Caco-2 (cell line): Measurements from ENCODE around the gene REP15. TPM values are rescaled to one million over a fixed set of nuclear protein-coding genes. Genes with fewer than 3 reads are reported as not detected.
"Not testable (repeated sequence)": the region's sequence is repeated elsewhere in the genome, so short reads cannot be mapped to it uniquely, and the experiment has no call there.

Experiments
- BruUV-seq: library from RNA; stranded (reverse); fragments of 400-500 nt; replicated peaks from 2 replicates; lab custom pipeline; 2021; lab: Mats Ljungman, UMichigan
- CTCF ChIA-PET: fragments of 300-600 bp; sonication (Branson Sonifier 250); formaldehyde crosslinking; loops from one replicate; lab custom pipeline; 2022; ENCODE audit warnings: antibody characterized with exemption; lab: Charles Lee
- POLR2A ChIA-PET: fragments of 300-600 bp; sonication (Branson Sonifier 250); formaldehyde crosslinking; loops from one replicate; lab custom pipeline; 2022; ENCODE audit warnings: antibody characterized with exemption; lab: Charles Lee
- DNase-seq, 2 experiments: peaks; one replicate each; pipeline versions ENCODE4 v3.0.0 to v3.0.0-alpha.2; 2020 to 2022
- H3K27me3 ChIP-seq: replicated peaks from 2 replicates; pipeline ENCODE4 v1.6.0; 2011; ENCODE audit warnings: low read length; ENCODE audit not compliant: control insufficient read depth, insufficient read depth
- H3K36me3 ChIP-seq: 2 replicates; pipeline ENCODE4 v1.5.1; 2011; ENCODE audit warnings: low read length; ENCODE audit not compliant: control insufficient read depth, insufficient read depth
- H3K4me1 ChIP-seq: fragments of 250-450 bp; sonication (Bioruptor Pico); 2 replicates; pipeline ENCODE4 v1.5.1; 2020; ENCODE audit warnings: mild to moderate bottlenecking
- H3K4me3 ChIP-seq: 2 replicates; pipeline ENCODE4 v1.5.1; 2011; ENCODE audit warnings: low read depth, mild to moderate bottlenecking, control low read depth, low read length
- H3K9me3 ChIP-seq: fragments of 250-450 bp; sonication (Bioruptor Pico); 2 replicates; pipeline ENCODE4 v1.5.1; 2020; ENCODE audit warnings: mild to moderate bottlenecking, moderate library complexity
- H3K27ac Mint-ChIP-seq: one replicate; pipeline ENCODE4 v1.8.0; 2022; ENCODE audit warnings: mixed read lengths; ENCODE audit not compliant: unreplicated experiment
- H3K27me3 Mint-ChIP-seq: one replicate; pipeline ENCODE4 v1.8.0; 2022; ENCODE audit warnings: mixed read lengths; ENCODE audit not compliant: insufficient read depth, unreplicated experiment
- H3K36me3 Mint-ChIP-seq: one replicate; pipeline ENCODE4 v1.8.0; 2022; ENCODE audit warnings: mild to moderate bottlenecking, mixed read lengths; ENCODE audit not compliant: insufficient read depth, unreplicated experiment
- H3K4me1 Mint-ChIP-seq: one replicate; pipeline ENCODE4 v1.8.0; 2022; ENCODE audit warnings: low read depth, mixed read lengths; ENCODE audit not compliant: unreplicated experiment
- H3K4me3 Mint-ChIP-seq: one replicate; pipeline ENCODE4 v1.8.0; 2022; ENCODE audit warnings: mild to moderate bottlenecking, moderate library complexity, mixed read lengths; ENCODE audit not compliant: unreplicated experiment
- H3K9me3 Mint-ChIP-seq: one replicate; pipeline ENCODE4 v1.8.0; 2022; ENCODE audit warnings: mixed read lengths; ENCODE audit not compliant: unreplicated experiment
- CTCF ChIP-seq, 2 experiments: fragments of 200-600 bp in 1 of 2; IDR thresholded peaks; 1 replicate in 1 of 2; 2 replicates in 1 of 2; pipeline versions ENCODE4 v1.5.1 to v1.8.0; 2011 to 2022; ENCODE audit warnings: antibody characterized with exemption in 1 of 2, control low read depth in 1 of 2, inconsistent platforms in 1 of 2, low read depth in 1 of 2, low read length in 1 of 2, mild to moderate bottlenecking in 1 of 2, moderate library complexity in 1 of 2; ENCODE audit not compliant: insufficient read depth in 1 of 2, severe bottlenecking in 1 of 2, unreplicated experiment in 1 of 2
- intact Hi-C: fragments of 100-400 bp; cut with micrococcal nuclease; formaldehyde crosslinking; loops from one replicate; pipeline ENCODE4 v1.10.0; 2022; ENCODE audit not compliant: unreplicated experiment
- total RNA-seq: library from RNA; stranded (reverse); gene quantifications from 2 replicates; pipeline ENCODE4 v1.2.3, GENCODE V29; 2022

REP15 gene
- total RNA-seq, 1 experiment from 2014 or later, result 2.3 TPM

- H3K36me3 Mint-ChIP-seq, result peaks cover 37% of the 10 kb centered on the region
Observed at GRCh38 chr12:27652174-27652763, 44.0 kb upstream of the REP15 start.

DNA sequence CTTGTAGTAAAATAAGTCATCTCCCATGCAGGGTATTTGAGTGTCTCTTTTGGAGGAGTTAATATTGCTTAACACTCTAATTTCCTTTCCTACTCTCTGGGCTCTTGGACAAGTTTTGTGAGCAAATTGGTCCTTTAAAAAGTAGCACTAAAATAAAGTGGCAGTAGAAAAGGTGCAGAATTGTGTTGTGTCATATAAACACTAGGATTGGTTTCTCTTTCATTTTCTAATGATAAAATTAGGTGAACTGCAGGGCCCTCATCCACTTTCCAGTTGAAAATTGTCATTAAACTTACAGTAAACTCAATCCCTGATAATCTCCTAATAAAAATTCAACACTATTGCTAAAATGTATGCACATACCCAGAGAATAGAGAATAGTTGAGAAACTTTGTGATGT lies 42.6 kb upstream of the REP15 start:
- Histone ChIP-seq H3K36me3 (peaks cover 4% of the 10 kb centered on the region), H3K27me3 (no peaks in the 10 kb centered on the region), H3K9me3 (no peaks in the 10 kb centered on the region), H3K4me3 (no peak overlapping the region), H3K4me1 (no peaks in the 10 kb centered on the region)
- Mint-ChIP-seq H3K27ac (no peak overlapping the region), H3K4me1 (peaks cover 12% of the 10 kb centered on the region), H3K36me3 (peaks cover 37% of the 10 kb centered on the region), H3K27me3 (no peaks in the 10 kb centered on the region), H3K9me3 (no peaks in the 10 kb centered on the region), H3K4me3 (no peak overlapping the region)
- BruUV-seq, result no TSS peak
- intact Hi-C loops, result loop anchor here (5.0 kb wide), 1 partner anchor 131 kb away; the partner anchor contains the start of gene PPFIBP1
- TF ChIP-seq CTCF (IDR thresholded peaks at IDR 0.05; ENCODE audit: insufficient read depth in 1 of 2, low read depth in 1 of 2, low read length in 1 of 2, severe bottlenecking in 1 of 2, unreplicated experiment in 1 of 2), result no peak
- ChIA-PET POLR2A (no interaction called here), CTCF (no interaction called here)
- no peak for DNase-seq

More at GRCh38 chr12:27652174-27652763, 44.0 kb upstream of the REP15 start:
- no TSS peak for BruUV-seq
- peaks cover 12% of the 10 kb centered on the region for H3K4me1 Mint-ChIP-seq
- TF ChIP-seq CTCF (IDR thresholded peaks at IDR 0.05; ENCODE audit: insufficient read depth in 1 of 2, low read depth in 1 of 2, low read length in 1 of 2, severe bottlenecking in 1 of 2, unreplicated experiment in 1 of 2), result peak; percentile 91 to 96
- ChIA-PET POLR2A (no interaction called here), CTCF (no interaction called here)
- intact Hi-C loops, result loop anchor here (1.0 to 5.0 kb wide), 4 partner anchors 51 to 228 kb away; partner anchors contain the start of gene PPFIBP1
- H3K4me1 ChIP-seq, result no peaks in the 10 kb centered on the region
- H3K9me3 ChIP-seq, result no peaks in the 10 kb centered on the region
- H3K9me3 Mint-ChIP-seq, result no peaks in the 10 kb centered on the region
- DNase-seq, result peak; percentile 69 to 88
- H3K27ac Mint-ChIP-seq, result no peak overlapping the region
- no peaks in the 10 kb centered on the region for H3K27me3 ChIP-seq
- no peaks in the 10 kb centered on the region; the same call in 1 of the 2 replicates for H3K36me3 ChIP-seq
- no peak overlapping the region for H3K4me3 Mint-ChIP-seq
- H3K4me3 ChIP-seq, result no peak overlapping the region
- no peaks in the 10 kb centered on the region for H3K27me3 Mint-ChIP-seq

DNA sequence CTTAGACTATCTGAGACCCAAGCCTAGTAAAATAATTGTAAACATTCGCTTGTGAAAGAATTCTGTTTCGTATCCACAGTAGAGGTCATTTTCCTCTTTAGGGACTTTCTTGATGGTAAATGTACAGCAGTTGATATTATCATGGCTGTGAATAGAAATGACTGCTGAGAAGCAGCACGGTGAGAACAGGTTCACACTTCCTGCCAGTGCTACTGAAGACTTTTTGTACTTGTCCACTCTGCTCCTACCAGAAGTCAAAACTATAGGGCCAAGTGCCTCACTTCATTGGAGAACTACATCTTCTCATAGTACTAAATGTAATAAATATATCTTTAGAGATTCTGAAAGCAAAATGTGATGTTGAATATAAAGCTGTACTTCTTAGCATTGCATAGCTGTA lies 40.8 kb upstream of the REP15 start:
- H3K9me3 Mint-ChIP-seq, H3K36me3 ChIP-seq, CTCF ChIA-PET, H3K27ac Mint-ChIP-seq, H3K4me3 Mint-ChIP-seq, intact Hi-C loops, H3K9me3 ChIP-seq, H3K27me3 ChIP-seq, H3K27me3 Mint-ChIP-seq, H3K4me1 Mint-ChIP-seq, H3K4me1 ChIP-seq, DNase-seq, H3K4me3 ChIP-seq, BruUV-seq, POLR2A ChIA-PET: not testable (repeated sequence)
- H3K36me3 Mint-ChIP-seq, result peaks cover 44% of the 10 kb centered on the region
